ENCODE measurements around the gene ABCG1.

GRCh38 chr21:42278451-42279149 is 59.7 kb downstream of the ABCG1 start:
- no peak for TF ChIP-seq CTCF (IDR thresholded peaks at IDR 0.05)
- no peak for TF ChIP-seq EZH2 (IDR thresholded peaks at IDR 0.05)
- no peak for TF ChIP-seq EZH2phosphoT487 (IDR thresholded peaks at IDR 0.05)
